ENCODE results near the gene ARFGEF3.

ARFGEF3 gene

GRCh38 chr6:138241381-138241780, 79.6 kb downstream of the ARFGEF3 start:
- H3K4me1 ChIP-seq (ENCODE audit: control insufficient read depth, insufficient read depth, low read length, poor library complexity, severe bottlenecking): no peaks in the 10 kb centered on the region
- no peak overlapping the region for H3K4me3 ChIP-seq (ENCODE audit: extremely low read depth, insufficient read depth, low read length, poor library complexity, severe bottlenecking)
- WGBS, 2 experiments (ENCODE audit: insufficient coverage in 2 of 2): 78 to 96% methylated on average over 3 of the region's 3 CpGs
- H3K36me3 ChIP-seq (ENCODE audit: control insufficient read depth, insufficient read depth, low read length): no peaks in the 10 kb centered on the region
- H3K27ac ChIP-seq (ENCODE audit: low read depth, low read length, severe bottlenecking): no peak overlapping the region
- H3K9me3 ChIP-seq (ENCODE audit: control insufficient read depth, low read length): no peaks in the 10 kb centered on the region

- WGBS, 2 experiments (ENCODE audit: insufficient coverage in 2 of 2): 80 to 82% methylated on average over 5 to 6 of the region's 6 CpGs
- no peaks in the 10 kb centered on the region for H3K4me1 ChIP-seq (ENCODE audit: control insufficient read depth, insufficient read depth, low read length, poor library complexity, severe bottlenecking)
- H3K9me3 ChIP-seq (ENCODE audit: control insufficient read depth, low read length): no peaks in the 10 kb centered on the region
- no peak overlapping the region for H3K27ac ChIP-seq (ENCODE audit: low read depth, low read length, severe bottlenecking)
- no peaks in the 10 kb centered on the region for H3K36me3 ChIP-seq (ENCODE audit: control insufficient read depth, insufficient read depth, low read length)
- no peak overlapping the region for H3K4me3 ChIP-seq (ENCODE audit: extremely low read depth, insufficient read depth, low read length, poor library complexity, severe bottlenecking)
Measured at GRCh38 chr6:138241934-138242333, 80.2 kb downstream of the ARFGEF3 start.

- Histone ChIP-seq H3K4me1 (ENCODE audit: control insufficient read depth, insufficient read depth, low read length, poor library complexity, severe bottlenecking) (no peaks in the 10 kb centered on the region), H3K9me3 (ENCODE audit: control insufficient read depth, low read length) (no peaks in the 10 kb centered on the region), H3K4me3 (ENCODE audit: extremely low read depth, insufficient read depth, low read length, poor library complexity, severe bottlenecking) (no peak overlapping the region), H3K27ac (ENCODE audit: low read depth, low read length, severe bottlenecking) (no peak overlapping the region), H3K36me3 (ENCODE audit: control insufficient read depth, insufficient read depth, low read length) (no peaks in the 10 kb centered on the region)
- WGBS, 2 experiments (ENCODE audit: insufficient coverage in 2 of 2): 100% methylated on average over 1 to 2 of the region's 4 CpGs
Measured at GRCh38 chr6:138242987-138243592, 81.4 kb downstream of the ARFGEF3 start.

DNA sequence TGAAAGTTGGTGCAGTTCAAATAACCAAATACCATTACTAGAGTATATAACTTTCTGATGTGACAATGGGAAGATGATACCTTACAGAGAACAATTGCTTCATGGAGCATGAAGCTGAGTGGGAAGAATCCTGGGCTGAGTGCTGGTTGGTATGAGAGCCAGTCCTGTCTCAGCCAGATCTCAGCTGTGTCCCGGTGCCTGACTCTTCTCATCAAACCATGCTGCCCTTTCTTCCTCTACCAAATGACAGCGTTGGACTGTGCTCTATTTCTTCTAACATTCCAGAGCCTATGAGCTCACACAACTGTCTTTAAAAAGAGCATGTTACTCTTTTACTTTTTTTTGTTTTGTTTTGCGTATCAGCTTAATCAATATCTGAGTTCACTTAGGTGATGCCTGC, 84.0 kb downstream of the ARFGEF3 start:
- H3K4me1 ChIP-seq (ENCODE audit: control insufficient read depth, insufficient read depth, low read length, poor library complexity, severe bottlenecking): no peaks in the 10 kb centered on the region
- no peaks in the 10 kb centered on the region for H3K36me3 ChIP-seq (ENCODE audit: control insufficient read depth, insufficient read depth, low read length)
- H3K9me3 ChIP-seq (ENCODE audit: control insufficient read depth, low read length): no peaks in the 10 kb centered on the region
- 87 to 89% methylated on average over 3 of the region's 3 CpGs for WGBS, 2 experiments (ENCODE audit: insufficient coverage in 2 of 2)
- H3K27ac ChIP-seq (ENCODE audit: low read depth, low read length, severe bottlenecking): no peak overlapping the region
- no peak overlapping the region for H3K4me3 ChIP-seq (ENCODE audit: extremely low read depth, insufficient read depth, low read length, poor library complexity, severe bottlenecking)

DNA sequence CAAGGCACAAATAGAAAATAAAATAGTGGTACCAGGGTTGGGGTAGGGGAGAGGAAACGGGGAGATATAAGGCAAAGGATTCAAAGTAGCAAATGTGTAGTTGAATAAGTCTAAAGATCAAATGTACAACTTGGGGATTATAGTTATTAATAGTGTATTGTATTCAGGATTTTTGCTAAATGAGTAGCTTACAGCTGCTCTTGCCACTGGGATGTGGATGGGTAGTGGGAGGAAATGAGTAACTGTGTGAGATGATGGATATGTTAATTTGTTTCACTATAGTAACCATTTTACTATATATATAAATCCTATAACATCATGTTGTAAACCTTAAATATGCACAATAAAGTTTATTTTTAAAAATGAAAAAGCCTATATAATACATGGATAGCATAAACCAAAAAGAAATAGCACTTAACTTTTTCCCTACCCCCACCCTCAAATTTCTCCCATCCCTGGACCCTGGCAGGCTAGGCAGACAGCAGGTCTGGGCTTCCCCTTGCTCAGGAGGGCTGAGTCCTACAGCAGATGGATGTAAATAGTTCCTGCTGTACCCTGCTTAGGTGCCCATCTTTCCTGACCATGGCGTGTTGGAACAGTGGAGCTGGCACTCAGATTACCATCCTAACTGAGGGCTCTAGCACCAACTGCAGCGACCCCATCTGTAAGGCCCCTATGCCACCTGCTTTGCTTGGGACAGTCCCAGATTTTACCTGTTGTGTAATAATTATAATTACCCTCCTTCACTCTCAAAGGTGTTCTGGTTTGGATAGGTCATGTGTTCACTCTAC, 85.1 kb downstream of the ARFGEF3 start:
- WGBS, 2 experiments (ENCODE audit: insufficient coverage in 2 of 2): 93 to 100% methylated on average over 1 to 3 of the region's 3 CpGs
- H3K9me3 ChIP-seq (ENCODE audit: control insufficient read depth, low read length): no peaks in the 10 kb centered on the region
- no peak overlapping the region for H3K4me3 ChIP-seq (ENCODE audit: extremely low read depth, insufficient read depth, low read length, poor library complexity, severe bottlenecking)
- H3K27ac ChIP-seq (ENCODE audit: low read depth, low read length, severe bottlenecking): no peak overlapping the region
- H3K4me1 ChIP-seq (ENCODE audit: control insufficient read depth, insufficient read depth, low read length, poor library complexity, severe bottlenecking): no peaks in the 10 kb centered on the region
- no peaks in the 10 kb centered on the region for H3K36me3 ChIP-seq (ENCODE audit: control insufficient read depth, insufficient read depth, low read length)

GRCh38 chr6:138248011-138248410, 86.3 kb downstream of the ARFGEF3 start:
- 93 to 95% methylated on average over 6 of the region's 7 CpGs for WGBS, 2 experiments (ENCODE audit: insufficient coverage in 2 of 2)
- no peak overlapping the region for H3K4me3 ChIP-seq (ENCODE audit: extremely low read depth, insufficient read depth, low read length, poor library complexity, severe bottlenecking)
- no peaks in the 10 kb centered on the region for H3K36me3 ChIP-seq (ENCODE audit: control insufficient read depth, insufficient read depth, low read length)
- no peaks in the 10 kb centered on the region for H3K9me3 ChIP-seq (ENCODE audit: control insufficient read depth, low read length)
- H3K4me1 ChIP-seq (ENCODE audit: control insufficient read depth, insufficient read depth, low read length, poor library complexity, severe bottlenecking): no peaks in the 10 kb centered on the region
- no peak overlapping the region for H3K27ac ChIP-seq (ENCODE audit: low read depth, low read length, severe bottlenecking)

DNA sequence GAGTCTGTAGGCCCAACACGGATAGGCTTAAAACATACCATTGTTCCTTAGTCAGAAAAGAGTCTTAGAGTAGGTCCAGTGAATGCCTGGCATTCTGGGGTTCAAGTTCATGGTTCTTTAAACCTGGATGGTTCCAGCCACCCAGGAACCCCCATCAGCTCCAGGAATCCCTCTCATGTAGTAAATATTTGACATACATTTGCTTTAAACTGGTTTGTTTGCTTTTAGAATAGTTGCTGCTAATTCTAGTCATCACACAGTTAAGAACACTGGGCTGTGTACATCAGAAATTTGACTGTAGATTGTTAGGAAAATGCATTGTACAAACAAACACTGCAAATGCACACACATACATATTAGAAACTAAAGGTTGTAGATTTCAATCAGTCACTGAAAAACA, 87.1 kb downstream of the ARFGEF3 start:
- H3K9me3 ChIP-seq (ENCODE audit: control insufficient read depth, low read length): no peaks in the 10 kb centered on the region
- H3K4me3 ChIP-seq (ENCODE audit: extremely low read depth, insufficient read depth, low read length, poor library complexity, severe bottlenecking): no peak overlapping the region
- H3K4me1 ChIP-seq (ENCODE audit: control insufficient read depth, insufficient read depth, low read length, poor library complexity, severe bottlenecking): no peaks in the 10 kb centered on the region
- H3K27ac ChIP-seq (ENCODE audit: low read depth, low read length, severe bottlenecking): no peak overlapping the region
- no peaks in the 10 kb centered on the region for H3K36me3 ChIP-seq (ENCODE audit: control insufficient read depth, insufficient read depth, low read length)
- WGBS, 2 experiments (ENCODE audit: insufficient coverage in 2 of 2): 80% methylated on average over 1 of the region's 1 CpG; no CpG with 5 or more reads in 1 of the 2 experiments

- H3K4me3 ChIP-seq (ENCODE audit: extremely low read depth, insufficient read depth, low read length, poor library complexity, severe bottlenecking): no peak overlapping the region
- no peaks in the 10 kb centered on the region for H3K9me3 ChIP-seq (ENCODE audit: control insufficient read depth, low read length)
- WGBS, 2 experiments (ENCODE audit: insufficient coverage in 2 of 2): 80 to 100% methylated on average over 1 to 3 of the region's 4 CpGs
- no peaks in the 10 kb centered on the region for H3K36me3 ChIP-seq (ENCODE audit: control insufficient read depth, insufficient read depth, low read length)
- no peaks in the 10 kb centered on the region for H3K4me1 ChIP-seq (ENCODE audit: control insufficient read depth, insufficient read depth, low read length, poor library complexity, severe bottlenecking)
- H3K27ac ChIP-seq (ENCODE audit: low read depth, low read length, severe bottlenecking): no peak overlapping the region
Measured at GRCh38 chr6:138250053-138250452, 88.3 kb downstream of the ARFGEF3 start.

DNA sequence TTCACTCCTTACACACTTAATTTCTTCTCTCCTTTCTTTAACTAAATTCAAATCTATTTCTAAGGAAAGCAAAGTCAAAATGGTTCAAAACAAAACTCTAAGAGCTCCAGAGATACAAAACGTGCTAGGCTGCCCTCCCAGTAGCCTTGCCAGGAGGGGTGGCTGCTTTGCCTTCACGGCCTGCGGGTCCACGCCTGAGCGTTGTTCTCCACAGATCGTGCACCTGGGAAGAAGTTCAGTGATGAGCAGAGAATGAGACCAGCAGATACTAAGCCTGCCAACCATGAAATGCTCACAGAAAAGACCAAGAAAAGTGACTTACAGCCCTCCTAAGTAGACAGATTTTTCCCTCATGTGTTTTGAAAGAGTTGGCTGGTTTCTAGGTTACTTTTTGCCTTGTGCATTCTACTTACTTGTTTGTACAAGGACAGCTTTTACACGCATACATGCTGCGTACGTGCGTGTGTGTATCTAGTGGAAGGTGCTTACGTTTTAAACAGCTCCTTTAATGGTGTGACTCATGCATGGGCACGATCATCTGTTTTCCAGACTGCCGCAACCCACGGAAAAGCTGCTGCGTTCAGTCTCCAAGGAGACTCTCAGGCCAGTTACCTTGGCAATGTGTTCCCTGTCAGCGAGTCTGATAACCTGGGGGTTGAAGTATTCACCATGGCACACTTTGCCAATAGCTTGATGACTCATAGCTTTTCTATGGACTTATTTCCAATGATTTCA, 88.9 kb downstream of the ARFGEF3 start:
- H3K36me3 ChIP-seq (ENCODE audit: control insufficient read depth, insufficient read depth, low read length): no peaks in the 10 kb centered on the region
- H3K4me1 ChIP-seq (ENCODE audit: control insufficient read depth, insufficient read depth, low read length, poor library complexity, severe bottlenecking): no peaks in the 10 kb centered on the region
- no peak overlapping the region for H3K4me3 ChIP-seq (ENCODE audit: extremely low read depth, insufficient read depth, low read length, poor library complexity, severe bottlenecking)
- 92 to 93% methylated on average over 11 to 15 of the region's 16 CpGs for WGBS, 2 experiments (ENCODE audit: insufficient coverage in 2 of 2)
- H3K27ac ChIP-seq (ENCODE audit: low read depth, low read length, severe bottlenecking): no peak overlapping the region
- no peaks in the 10 kb centered on the region for H3K9me3 ChIP-seq (ENCODE audit: control insufficient read depth, low read length)

DNA sequence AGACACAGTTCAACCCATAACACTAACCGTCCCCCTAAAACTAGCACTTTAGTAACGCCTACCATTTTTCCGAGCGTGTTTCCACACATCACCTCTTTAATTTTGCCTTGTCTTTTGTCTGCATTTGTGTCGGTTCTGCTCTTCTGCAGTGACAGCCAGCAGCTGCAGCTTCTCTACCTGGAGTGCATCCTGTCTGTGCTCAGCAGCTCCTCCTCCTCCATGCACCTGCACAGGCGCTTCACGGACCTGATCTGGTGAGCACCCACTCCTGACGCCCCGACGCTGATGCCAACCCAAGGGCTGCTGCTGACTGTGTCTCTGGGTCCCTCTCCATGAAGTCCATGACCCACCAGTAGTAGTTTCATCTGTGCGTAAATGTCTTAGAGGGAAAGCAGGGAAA, 92.0 kb downstream of the ARFGEF3 start:
- Histone ChIP-seq H3K36me3 (ENCODE audit: control insufficient read depth, insufficient read depth, low read length) (no peaks in the 10 kb centered on the region), H3K4me3 (ENCODE audit: extremely low read depth, insufficient read depth, low read length, poor library complexity, severe bottlenecking) (no peak overlapping the region), H3K9me3 (ENCODE audit: control insufficient read depth, low read length) (no peaks in the 10 kb centered on the region), H3K27ac (ENCODE audit: low read depth, low read length, severe bottlenecking) (no peak overlapping the region), H3K4me1 (ENCODE audit: control insufficient read depth, insufficient read depth, low read length, poor library complexity, severe bottlenecking) (no peaks in the 10 kb centered on the region)
- 93 to 95% methylated on average over 9 to 11 of the region's 11 CpGs for WGBS, 2 experiments (ENCODE audit: insufficient coverage in 2 of 2)
